Right lobe of liver (tissue), 6 donors: ENCODE data around the gene ZNF93. TPM values are rescaled to one million over a fixed set of nuclear protein-coding genes. Genes with fewer than 3 reads are reported as not detected.
"Not testable (repeated sequence)": the region's sequence is repeated elsewhere in the genome, so short reads cannot be mapped to it uniquely, and the experiment has no call there.

Experiments
- ATAC-seq, 4 donors: fragments of 200-7000 bp; cut with Tn5 transposase; one replicate each; pipeline ENCODE4 v1.9.1; 2020; ENCODE audit warnings: mild to moderate bottlenecking in 4 of 4, moderate library complexity in 4 of 4
- DNase-seq, 3 donors: peaks; one replicate each; pipeline ENCODE4 v3.0.0-alpha.2; 2020
- H3K27ac ChIP-seq, 3 donors: fragments of 200-600 bp; one replicate each; pipeline ENCODE4 v1.8.0; 2022
- H3K27me3 ChIP-seq, 2 donors: fragments of 200-600 bp; one replicate each; pipeline ENCODE4 v1.8.0; 2022
- H3K36me3 ChIP-seq, 4 donors: fragments of 200-600 bp; sonication (generic) in 1 of 4; one replicate each; pipeline versions ENCODE4 v1.5.1 to v1.8.0; 2017 to 2022; ENCODE audit warnings: control low read depth in 1 of 4
- H3K4me1 ChIP-seq, 4 donors: fragments of 200-600 bp; sonication (generic) in 1 of 4; one replicate each; pipeline versions ENCODE4 v1.5.1 to v1.8.0; 2017 to 2022; ENCODE audit warnings: control low read depth in 1 of 4
- H3K4me3 ChIP-seq, 3 donors: fragments of 200-600 bp; one replicate each; pipeline ENCODE4 v1.8.0; 2022
- H3K9me3 ChIP-seq, 4 donors: fragments of 200-600 bp; sonication (generic) in 1 of 4; one replicate each; pipeline versions ENCODE4 v1.5.1 to v1.8.0; 2017 to 2022; ENCODE audit warnings: control low read depth in 1 of 4
- CTCF ChIP-seq, 4 donors: fragments of 200-600 bp in 3 of 4; fragments of 450-650 bp in 1 of 4; IDR thresholded peaks; one replicate each; pipeline versions ENCODE4 v1.5.1 to v1.8.0; 2016 to 2022; ENCODE audit warnings: antibody characterized with exemption in 4 of 4, mild to moderate bottlenecking in 2 of 4
- POLR2A ChIP-seq: fragments of 450-650 bp; IDR thresholded peaks from one replicate; pipeline ENCODE4 v1.6.1; 2017; ENCODE audit warnings: antibody characterized with exemption, mild to moderate bottlenecking
- WGBS: methylation state at CpG from one replicate; pipeline ENCODE4 v1.1.6; 2018; ENCODE audit warnings: low coverage, low lambda C conversion rate; ENCODE audit not compliant: insufficient coverage; ENCODE audit errors: missing lambda C conversion rate; 5-methylcytosine and 5-hydroxymethylcytosine counted together
- intact Hi-C, 2 donors: fragments of 100-400 bp; cut with DNase I; formaldehyde crosslinking; loops; one replicate each; pipeline versions ENCODE4 v1.11.2 to v1.14.1; 2022
- total RNA-seq, 6 experiments: library from RNA; depleted of rRNA in 2 of 6; stranded (reverse); fragments of >200 nt in 2 of 6; fragmentation: NEBNext Ultra II Directional in 3 of 6; extraction: Animal tissue kit (Norgen Biotek cat#: 25700) in 3 of 6; gene quantifications; one replicate each; pipeline versions ENCODE4 v1.1.0 to v1.2.4, GENCODE V29; 2016 to 2023
- donor health status: DM: no; HTN: yes; CAD: no.
- donor health status: DM: no; HTN: no; CAD: no.
- donor health status: DM: no; HTN: no; CAD: no.
- donor health status: DM: no; HTN: yes; CAD: no.
- donor health status: DM: no; HTN: yes; CAD: no.

Gene ZNF93
- total RNA-seq, 6 experiments from 2014 or later = 0.35 to 1.6 (median 0.81) TPM

GRCh38 chr19:19877724-19878123, 23.0 kb upstream of the ZNF93 start:
- H3K9me3 ChIP-seq = peaks cover 0 to 17% (median 9%) of the 10 kb centered on the region in 4 donors
- intact Hi-C loops = no loop called here

GRCh38 chr19:19884583-19884982, 16.2 kb upstream of the ZNF93 start:
- WGBS = 92% methylated on average over 1 of the region's 1 CpG
- Histone ChIP-seq H3K36me3 (peaks cover 0 to 8% (median 2%) of the 10 kb centered on the region in 4 donors), H3K4me1 (no peaks in the 10 kb centered on the region), H3K27me3 (no peaks in the 10 kb centered on the region), H3K4me3 (no peak overlapping the region), H3K27ac (no peak overlapping the region), H3K9me3 (peaks cover 0 to 41% (median 14%) of the 10 kb centered on the region in 4 donors)
- TF ChIP-seq CTCF (IDR thresholded peaks at IDR 0.05) (no peak), POLR2A (no peak)
- ATAC-seq (no peak), DNase-seq (no peak)
- intact Hi-C loops = no loop called here

More at GRCh38 chr19:19877724-19878123, 23.0 kb upstream of the ZNF93 start:
- no peaks in the 10 kb centered on the region for H3K27me3 ChIP-seq
- no peaks in the 10 kb centered on the region for H3K4me1 ChIP-seq
- WGBS = 53% methylated on average over 4 of the region's 4 CpGs
- TF ChIP-seq CTCF (IDR thresholded peaks at IDR 0.05) (no peak), POLR2A (no peak)
- H3K36me3 ChIP-seq = peaks cover 0 to 6% (median 2%) of the 10 kb centered on the region in 4 donors
- no peak overlapping the region for H3K4me3 ChIP-seq
- ATAC-seq (no peak), DNase-seq (no peak)
- no peak overlapping the region for H3K27ac ChIP-seq

GRCh38 chr19:19892055-19892941, 8.4 kb upstream of the ZNF93 start:
- H3K27ac ChIP-seq, H3K27me3 ChIP-seq, H3K4me1 ChIP-seq, intact Hi-C loops, DNase-seq, H3K4me3 ChIP-seq, ATAC-seq: not testable (repeated sequence)
- Histone ChIP-seq H3K36me3 (peaks cover 0 to 15% (median 5%) of the 10 kb centered on the region in 4 donors), H3K9me3 (peaks cover 0 to 69% (median 26%) of the 10 kb centered on the region in 4 donors)
- WGBS = 100% methylated on average over 3 of the region's 3 CpGs

- 2% methylated on average over 9 of the region's 9 CpGs for WGBS
- no peaks in the 10 kb centered on the region for H3K36me3 ChIP-seq
- DNase-seq (no peak), ATAC-seq (no peak)
- no peaks in the 10 kb centered on the region for H3K4me1 ChIP-seq
- no peaks in the 10 kb centered on the region for H3K27me3 ChIP-seq
- peaks cover 0 to 34% (median 6%) of the 10 kb centered on the region in 4 donors for H3K9me3 ChIP-seq
- TF ChIP-seq CTCF (IDR thresholded peaks at IDR 0.05) (no peak), POLR2A (no peak)
- intact Hi-C loops = no loop called here
- peak overlapping the region; percentile 46 to 50 (median 48) for H3K4me3 ChIP-seq
- peak overlapping the region in 1 of 3 donors; percentile 18 for H3K27ac ChIP-seq
These were observed 512 bp upstream of the ZNF93 start for GRCh38 chr19:19900139-19900728.

GRCh38 chr19:19907551-19907950, 6.8 kb downstream of the ZNF93 start:
- H3K4me3 ChIP-seq, ATAC-seq, H3K9me3 ChIP-seq, H3K27ac ChIP-seq, H3K4me1 ChIP-seq, DNase-seq, H3K27me3 ChIP-seq, intact Hi-C loops, H3K36me3 ChIP-seq: not testable (repeated sequence)
- WGBS = 74% methylated on average over 3 of the region's 3 CpGs
